GM19193 (cell line): Measurements from ENCODE around the gene SLC16A8.

ENCODE experiments used
- POLR2A ChIP-seq: IDR thresholded peaks from 4 replicates; pipeline ENCODE4 v1.6.1; 2011; ENCODE audit not compliant: insufficient read depth, insufficient read length; ENCODE audit errors: extremely low read depth

SLC16A8 gene

DNA sequence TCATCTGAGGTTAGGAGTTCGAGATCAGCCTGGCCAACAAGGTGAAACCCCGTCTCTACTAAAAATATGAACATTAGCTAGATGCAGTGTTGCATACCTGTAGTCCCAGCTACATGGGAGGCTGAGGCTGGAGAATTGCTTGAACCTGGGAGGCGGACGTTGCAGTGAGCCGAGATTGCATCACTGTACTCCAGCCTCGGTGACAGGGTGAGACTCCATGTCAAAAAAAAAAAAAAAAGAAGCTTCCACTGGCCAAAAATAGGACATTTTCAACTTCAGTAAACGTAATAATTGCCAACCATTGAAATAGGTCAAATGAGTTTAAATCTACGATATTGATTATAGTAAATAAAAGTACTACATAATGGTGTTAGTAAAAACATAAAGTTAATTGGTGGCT lies 19.7 kb upstream of the SLC16A8 start:
- no peak for TF ChIP-seq POLR2A

DNA sequence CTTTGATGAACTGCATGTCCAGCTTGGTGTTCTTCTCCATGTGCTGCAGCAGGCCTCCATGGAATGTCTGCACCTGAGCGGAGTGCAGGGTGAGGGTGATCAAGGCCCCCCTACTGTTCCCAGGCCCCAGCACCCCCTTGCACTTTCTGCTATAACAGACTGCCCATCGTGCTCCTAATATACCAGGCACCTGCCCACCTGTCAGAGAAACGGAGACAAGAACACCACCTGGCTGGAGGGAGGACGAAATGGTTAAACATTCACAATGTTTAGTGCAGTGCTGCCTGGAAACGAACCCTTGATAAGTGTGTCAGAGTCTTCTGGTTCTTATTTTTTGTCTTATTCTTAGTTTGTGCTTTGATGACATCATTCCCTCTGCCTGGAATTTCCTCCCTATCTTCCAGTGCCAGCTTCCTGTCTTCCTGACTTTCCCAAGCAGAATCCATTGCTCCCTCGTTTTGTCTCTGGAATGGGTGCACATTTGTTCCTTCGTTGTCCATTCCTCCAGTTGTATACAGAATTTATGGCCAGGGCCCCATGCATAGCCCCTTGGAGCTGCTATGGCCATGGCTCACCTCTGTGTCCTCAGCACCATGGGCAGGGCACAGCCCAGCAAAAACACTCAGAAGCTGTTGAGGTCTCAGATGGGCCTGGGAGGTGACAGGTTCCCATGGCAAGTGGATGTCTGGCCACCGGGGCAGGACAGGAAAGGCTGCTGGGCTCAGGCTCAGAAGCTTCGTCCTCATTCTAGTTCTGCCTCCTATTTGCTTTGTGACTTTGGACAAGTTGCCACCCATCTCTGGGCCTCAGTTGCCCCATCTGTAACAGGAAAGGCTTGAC lies 14.6 kb upstream of the SLC16A8 start:
- TF ChIP-seq POLR2A: no peak

DNA sequence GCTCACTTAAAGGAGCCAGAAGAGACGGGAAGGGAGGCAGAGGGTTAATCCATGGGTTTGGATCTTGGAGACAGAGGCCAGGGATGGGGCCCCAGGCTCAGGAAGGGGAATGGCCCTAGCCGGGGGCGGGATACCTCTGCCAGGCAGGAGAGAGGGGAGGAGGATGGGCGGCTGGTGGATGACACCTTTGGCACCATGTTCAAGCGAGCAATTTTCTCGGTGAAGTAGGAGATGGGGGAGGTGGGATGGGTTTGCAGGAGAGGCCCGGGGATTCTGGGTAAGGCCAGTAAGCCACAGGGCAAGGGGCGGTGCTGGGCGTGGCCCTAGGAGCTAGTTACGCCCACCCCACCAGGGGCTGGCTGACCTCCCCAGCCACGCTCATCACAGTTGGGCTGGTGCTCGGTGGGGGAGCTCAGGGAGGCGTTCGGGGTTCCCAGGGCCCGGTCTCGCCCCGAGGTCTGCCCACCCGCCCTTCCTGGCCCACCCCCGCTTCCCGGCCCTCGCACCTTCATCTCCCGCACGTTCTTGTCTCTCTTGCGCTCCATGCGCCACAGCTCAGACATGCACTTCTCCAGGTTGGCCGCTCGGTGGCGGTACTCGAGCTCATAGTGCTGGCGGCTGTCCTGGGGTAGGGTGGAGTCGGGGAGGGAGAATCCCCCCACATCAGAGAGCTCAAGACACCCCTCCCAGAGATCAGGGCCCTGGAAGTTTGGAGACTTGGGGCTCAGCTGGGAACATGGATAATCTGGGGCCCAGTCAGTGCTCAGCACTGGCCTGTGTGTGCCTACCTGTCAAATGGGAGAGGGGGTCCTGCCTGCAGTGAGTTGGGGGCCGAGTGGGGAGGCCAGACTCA lies 13.8 kb upstream of the SLC16A8 start:
- TF ChIP-seq POLR2A: no peak

DNA sequence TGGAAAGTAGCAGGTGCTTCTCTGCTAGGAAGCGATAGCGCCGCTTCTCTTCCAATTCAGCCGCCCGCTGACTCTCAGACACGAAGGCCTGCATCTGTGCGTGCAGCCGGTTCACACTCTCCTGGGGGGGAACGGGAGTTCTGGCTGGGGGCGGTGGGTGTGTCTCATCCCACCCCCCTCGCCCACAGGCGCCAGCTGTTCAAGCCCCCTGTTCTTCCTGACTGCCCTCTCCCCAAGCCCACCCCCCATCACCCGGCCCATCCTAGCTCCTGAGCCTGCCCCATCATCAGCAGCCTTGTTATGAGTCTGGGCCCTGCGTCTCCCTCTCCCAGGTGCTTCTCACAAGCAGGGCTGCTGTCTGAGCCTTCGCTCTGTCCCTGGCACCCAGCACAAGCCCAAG lies 13.1 kb upstream of the SLC16A8 start:
- no peak for TF ChIP-seq POLR2A

DNA sequence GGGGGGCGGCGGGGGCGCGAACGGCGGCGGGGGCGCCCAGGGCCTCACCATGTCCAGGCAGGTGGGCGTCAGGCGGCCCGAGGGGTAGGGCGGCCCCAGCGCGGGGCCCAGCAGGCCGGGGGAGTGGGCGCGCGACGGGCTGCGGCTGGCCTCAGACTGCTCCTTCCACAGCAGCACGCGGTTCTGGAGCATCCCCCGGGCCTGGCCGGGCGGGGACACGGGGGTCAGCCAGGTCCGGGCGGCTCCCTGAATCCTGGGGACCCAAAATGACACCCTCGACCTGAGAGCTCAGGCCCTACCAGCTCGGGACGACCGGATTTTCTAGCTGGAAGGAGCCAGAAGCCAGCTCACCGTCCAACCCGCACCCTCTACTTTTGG lies 5.5 kb upstream of the SLC16A8 start:
- no peak for TF ChIP-seq POLR2A

DNA sequence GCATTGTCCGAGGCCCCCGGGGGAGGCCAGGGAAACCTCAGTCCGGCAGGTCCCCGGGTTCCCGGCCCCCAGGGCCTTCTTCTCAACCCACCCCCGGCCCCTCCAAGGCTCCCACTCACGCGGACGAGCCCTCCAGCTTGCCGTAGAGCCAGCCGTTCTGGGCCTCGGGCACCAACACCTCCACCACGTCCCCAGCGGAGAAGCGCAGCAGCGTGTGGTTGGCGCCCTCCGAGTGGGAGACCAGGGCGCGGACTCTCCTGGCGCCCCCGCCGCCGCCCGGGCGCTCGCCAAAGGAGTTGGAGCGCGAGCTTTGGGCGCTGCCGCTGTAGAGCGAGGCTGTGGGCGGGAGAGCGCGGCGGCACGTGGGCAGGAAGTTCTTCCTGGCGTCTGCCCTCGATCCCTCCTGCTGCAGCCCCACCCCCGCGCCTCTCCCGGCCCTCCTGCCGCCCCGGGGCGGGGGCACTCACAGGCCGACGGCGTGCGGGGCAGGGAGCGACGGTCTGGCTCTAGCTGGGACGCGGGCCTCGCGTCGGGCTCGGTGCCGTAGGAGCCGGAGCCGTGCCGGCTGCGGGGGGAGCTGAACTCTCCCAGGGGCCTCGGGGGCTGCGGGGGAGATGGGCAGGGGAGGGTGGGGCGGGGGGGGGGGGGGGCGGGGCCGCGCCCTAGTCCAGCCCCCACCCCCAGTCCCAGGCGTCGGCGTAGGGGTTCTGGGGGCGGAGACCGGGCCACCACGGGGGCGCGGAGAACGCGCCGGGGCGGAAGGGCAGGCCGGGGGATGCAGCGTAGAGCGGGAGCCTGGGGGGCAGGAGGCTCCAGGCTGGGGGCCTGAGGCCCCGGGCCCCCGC lies 4.9 kb upstream of the SLC16A8 start:
- TF ChIP-seq POLR2A: no peak

DNA sequence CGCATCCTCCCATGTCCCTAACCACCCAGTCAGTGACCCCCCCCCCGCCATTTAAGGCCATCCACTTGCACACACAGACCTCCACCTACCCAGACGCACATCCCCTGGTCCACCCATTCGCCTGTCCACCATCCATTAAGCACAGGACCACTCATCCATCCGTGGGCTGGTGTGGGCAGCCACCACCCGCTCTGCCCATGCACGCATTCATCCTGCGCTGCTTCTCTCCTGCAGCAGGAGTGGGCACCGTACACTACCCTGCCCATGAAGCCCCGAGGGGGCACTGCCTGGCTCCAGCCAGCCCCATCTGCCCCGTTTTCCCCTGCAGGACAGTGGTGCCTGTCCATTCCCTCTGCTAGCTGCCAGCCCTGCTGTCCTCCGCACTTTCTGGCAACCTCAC lies 3.9 kb upstream of the SLC16A8 start:
- TF ChIP-seq POLR2A: no peak

DNA sequence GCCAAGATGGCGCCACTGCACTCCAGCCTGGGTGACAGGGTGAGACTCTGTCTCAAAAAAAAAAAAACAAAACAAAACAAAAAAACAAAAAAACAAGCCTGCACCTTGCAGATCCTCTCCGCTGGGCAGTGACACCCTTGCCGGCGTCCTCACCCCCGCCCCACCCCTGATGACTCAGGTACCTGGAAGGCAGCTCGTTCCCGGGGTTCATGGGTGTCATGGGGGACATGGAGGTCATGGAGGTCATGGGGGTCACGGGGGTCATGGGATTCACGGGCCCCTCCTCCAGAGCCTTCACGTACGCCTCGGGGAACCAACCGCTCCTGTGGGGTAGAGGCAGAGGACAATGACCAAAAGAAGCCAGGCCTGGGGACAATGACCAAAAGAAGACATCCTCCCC lies 3.0 kb upstream of the SLC16A8 start:
- no peak for TF ChIP-seq POLR2A

DNA sequence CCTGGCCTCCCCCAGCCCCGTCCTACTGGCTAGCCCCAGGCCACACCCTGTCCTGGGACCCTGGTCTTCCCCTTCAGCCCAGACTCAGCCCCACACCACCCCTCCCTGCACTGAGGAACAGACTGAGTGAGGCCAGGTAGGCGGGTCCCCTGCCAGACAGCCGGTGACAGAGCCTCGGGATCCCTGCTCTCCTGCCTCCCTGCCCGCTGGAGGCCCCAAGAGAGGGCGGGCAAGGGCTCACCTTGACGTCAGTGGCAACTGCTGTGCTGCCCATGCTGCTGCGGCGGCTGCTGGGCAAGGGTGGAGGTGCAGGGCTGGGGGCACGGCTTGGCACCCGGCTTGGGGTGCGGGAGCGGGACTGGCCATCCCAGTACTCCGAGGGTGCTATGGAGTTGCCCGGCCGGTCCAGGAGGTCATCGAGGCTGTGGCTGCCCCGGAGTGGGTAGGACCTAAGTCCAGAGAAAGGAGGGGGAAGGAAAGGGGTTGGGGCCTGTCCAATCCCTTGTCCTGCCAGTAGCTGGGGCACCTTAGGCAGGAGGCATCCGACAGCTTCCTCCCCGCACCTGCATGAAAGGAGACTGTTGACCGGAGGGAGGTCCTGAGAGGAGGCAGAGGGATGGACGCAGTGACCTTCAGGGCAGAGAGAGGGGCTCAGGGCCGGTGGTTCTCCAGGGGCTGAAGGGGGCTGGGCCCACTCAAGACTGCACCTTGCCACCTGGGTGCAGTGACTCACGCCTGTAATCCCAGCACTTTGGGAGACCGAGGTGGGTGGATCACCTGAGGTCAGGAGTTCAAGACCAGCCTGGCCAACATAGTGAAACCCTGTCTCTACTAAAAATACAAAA lies 2.2 kb upstream of the SLC16A8 start:
- no peak for TF ChIP-seq POLR2A

DNA sequence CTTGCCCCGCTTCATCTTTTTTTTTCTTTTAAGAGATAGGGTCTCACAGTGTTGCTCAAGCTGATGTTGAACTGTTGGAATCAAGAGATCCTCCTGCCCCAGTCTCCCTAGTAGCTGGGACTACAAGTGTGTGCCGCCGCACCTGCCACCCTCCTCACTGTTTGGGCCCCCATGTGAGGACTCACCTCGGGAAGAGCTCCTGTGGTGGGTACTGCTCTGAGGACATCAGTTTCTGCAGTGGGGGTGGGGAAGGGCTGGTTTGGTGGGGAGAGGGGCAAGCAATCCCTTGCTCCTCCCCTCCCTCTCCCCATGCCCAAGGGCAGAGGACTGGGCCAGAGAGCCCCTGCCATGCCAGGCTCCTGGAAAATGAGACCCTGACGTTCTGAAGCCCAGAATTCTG lies 1.5 kb upstream of the SLC16A8 start:
- no peak for TF ChIP-seq POLR2A

DNA sequence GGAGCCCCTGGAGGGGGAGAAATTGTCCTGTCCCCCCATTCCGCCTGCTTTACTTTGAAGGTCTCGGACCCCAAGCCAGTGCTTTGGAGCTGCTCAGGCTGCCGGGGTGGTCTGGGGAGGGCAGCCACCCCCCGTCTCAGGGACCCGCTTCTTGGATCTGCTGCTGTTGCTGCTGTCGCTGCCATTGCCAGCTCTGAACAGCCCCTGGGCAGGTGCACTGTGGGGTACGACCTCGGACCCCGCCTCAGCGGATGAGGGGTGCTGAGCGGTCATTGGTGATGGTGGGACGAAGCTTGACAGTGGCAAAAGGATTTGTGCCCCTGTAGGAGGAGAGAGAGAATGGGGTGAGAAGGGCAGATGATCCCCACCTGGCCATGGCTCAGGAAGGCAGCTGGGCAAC lies 1.1 kb upstream of the SLC16A8 start:
- TF ChIP-seq POLR2A: no peak

DNA sequence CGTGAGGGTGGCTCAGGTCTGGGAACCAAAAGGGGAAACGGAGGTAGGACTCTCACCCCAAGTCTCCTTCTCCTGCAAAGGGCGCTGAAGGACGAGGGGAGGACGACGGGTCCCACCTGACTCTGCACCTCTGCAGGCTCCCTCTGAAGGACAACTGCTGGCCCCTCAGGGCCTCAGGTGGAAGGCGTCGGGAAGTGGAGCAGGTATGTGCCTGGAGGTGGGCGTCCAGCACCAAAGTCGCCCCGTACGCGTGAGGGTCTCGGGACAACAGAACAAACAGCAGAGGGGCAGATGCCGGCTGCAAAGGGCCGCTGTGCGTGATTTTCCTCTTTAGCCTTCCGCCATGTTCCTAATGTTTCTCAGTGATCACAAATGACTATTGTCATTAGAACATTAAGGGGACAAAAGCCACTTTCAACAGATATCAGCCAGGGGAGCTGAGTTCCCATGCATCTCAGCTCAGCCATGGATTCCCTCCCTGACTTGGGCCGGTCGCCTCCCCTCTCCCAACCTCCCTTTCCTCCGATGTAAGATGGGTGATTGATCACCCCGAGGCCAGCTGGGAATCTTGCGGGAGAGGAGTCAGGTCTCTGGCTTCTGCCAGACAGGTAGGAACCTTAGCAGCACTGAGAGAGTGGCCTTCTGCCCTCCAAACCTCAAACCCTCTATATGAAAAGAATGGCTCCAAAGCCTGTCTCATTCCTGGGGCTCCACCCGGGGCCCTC lies 836 bp downstream of the SLC16A8 start:
- no peak for TF ChIP-seq POLR2A

DNA sequence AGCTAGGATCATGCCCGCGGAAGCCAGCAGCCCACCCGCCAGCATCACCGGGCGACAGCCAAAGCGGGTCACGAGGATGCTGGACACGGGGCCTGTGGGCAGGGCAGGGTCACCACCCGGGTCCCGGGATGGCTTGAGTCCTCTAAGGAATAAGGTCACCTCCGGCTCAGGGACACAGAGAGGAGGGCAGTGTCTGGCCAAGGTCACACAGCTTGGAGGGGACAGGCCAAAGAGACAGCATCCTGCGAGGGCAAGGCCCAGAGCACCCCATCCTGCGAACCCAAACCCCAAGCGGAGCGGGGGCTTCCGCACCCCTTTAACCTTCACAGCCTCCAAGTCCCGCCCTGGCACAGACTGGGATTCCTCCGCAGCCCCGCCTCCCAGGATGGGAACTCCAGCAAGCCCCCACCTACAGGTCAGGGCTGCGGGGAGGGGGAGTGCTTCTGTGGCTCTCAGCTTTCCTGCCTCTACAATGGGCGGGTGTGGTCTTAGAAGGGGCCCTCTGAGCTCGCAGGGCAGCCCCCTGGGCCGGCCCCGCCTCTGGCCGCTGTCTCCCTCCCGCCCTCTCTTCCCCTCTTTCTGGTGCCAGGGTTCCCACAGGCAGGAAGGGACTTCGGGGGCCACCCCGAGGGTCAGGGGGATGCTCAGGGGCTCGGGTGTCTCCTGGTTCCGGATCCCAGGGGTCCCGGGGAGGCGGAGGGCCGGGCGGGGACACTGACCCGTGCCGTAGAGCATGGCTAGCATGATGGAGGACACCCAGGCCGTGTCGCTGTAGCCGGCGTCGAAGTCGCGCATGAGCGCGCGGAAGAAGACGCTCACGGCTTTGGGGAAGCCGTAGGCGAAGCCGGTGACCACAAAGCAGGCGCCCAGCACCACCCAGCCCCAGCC lies 1.8 kb downstream of the SLC16A8 start:
- no peak for TF ChIP-seq POLR2A
